ENCODE results near the gene AGBL4.

DNA sequence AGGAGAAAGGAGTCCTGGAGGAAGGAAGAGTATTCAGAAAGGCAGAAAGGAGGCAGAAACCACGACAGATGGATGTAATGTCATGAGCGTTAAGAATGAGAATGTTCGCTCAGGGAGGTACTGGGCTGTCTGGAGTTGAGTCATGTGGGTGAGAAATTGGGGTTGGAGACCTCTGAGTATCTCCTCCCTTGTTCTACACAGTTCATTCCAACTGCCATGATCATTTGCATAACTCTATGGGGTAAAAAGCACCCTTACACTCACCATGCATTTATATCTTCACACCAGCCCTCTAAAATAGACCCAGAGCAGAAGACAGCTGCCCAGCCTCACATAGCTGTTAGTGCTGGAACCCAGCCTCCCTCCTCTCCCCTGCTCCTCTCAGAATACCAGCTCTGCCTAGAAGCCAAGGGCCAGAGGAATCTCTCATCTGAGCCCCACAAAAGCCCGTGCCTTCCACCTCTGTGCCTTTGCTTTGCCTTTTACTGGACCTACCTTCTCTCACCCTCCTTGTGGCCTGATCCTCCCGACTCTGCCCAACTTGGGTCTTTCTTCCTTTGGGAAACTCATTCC is 1332.2 kb downstream of the AGBL4 start:
- TF ChIP-seq CTCF (optimal IDR thresholded peaks at IDR 0.05 in 1 of 3, IDR thresholded peaks at IDR 0.05 in 1 of 3, conservative IDR thresholded peaks at IDR 0.05 in 1 of 3; ENCODE audit: extremely low read depth in 1 of 3, insufficient read depth in 2 of 3, low read length in 3 of 3) = no peak
- TF ChIP-seq EZH2 (IDR thresholded peaks at IDR 0.05; ENCODE audit: low read length) = no peak

Measured in keratinocyte (primary cell).